Stimulated activated CD4-positive, alpha-beta T cell treated with anti-CD3 and anti-CD28 coated beads, Interleukin-1b, Interleukin-23, amount 100 ng/mL, for 1 hour (primary cell): ENCODE measurements around the gene NMT2.

Source experiments
- DNase-seq, 2 donors: peaks; one replicate each; pipeline ENCODE4 v3.0.0-alpha.2; 2020; ENCODE audit warnings: low read depth in 2 of 2

Gene NMT2

DNA sequence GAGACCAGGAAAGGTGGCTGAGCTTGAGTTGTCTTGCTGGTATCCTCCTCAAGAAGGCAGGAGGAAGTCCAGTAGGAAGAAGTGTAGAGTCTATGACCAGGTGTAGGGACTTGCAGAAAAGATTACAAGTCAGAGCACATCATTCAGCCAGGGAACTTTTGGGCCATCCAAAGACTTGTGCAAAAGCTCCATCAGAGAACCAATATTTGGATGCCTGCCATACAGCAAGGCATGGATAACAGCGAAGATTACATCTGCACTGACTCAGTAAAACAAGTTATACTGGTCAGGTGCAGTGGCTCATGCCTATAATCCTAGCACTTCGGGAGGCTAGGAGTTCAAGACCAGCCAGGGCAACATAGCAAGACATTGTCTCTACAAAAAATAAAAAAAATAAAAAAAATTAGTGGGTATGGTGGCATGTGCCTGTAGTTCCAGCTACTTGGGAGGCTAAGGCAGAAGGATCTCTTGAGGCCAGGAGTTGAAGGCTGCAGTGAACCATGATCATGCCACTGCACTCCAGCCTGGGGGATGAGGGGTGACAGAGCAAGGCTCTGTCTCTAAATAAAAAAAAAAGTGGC lies 13.2 kb upstream of the NMT2 start:
- DNase-seq = no peak

DNA sequence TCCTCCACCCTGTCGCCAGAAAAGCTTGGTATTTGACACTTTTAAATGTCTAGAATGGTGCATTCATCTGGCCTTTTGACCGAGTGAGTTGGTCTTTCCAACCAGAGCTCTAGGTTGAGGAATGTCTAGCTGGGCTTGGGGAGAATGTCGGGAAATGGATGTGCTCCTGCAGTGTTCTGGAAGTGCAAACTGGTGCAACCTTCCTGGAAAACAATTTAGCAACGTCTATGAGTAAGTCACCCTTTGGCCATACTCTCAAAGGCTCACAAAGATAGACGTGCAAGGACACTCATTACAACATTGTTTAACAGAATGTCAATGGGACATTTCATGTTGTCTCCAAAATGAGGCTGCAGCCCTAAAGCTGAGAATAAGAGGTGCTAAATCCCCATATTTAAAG lies 12.2 kb upstream of the NMT2 start:
- no peak for DNase-seq

DNA sequence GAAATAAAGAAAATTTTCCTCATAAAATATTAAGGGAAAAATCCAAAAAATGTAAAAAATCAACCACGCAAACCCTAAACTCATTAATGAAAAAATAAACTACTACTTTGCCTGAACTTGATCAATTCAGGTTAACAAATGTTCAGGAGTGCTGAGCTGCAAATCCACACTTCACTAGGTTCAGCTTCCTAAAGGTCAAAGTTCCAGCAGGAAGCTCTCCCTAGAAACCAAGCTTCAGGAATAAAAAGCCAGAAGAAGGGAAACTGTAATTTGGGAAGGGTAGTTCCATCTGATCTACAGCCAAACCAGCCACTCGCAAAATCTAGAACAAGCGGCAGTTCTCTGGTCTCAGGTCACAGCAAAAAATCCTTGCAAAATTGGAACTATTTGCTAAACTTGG lies 7.8 kb upstream of the NMT2 start:
- no peak for DNase-seq

DNA sequence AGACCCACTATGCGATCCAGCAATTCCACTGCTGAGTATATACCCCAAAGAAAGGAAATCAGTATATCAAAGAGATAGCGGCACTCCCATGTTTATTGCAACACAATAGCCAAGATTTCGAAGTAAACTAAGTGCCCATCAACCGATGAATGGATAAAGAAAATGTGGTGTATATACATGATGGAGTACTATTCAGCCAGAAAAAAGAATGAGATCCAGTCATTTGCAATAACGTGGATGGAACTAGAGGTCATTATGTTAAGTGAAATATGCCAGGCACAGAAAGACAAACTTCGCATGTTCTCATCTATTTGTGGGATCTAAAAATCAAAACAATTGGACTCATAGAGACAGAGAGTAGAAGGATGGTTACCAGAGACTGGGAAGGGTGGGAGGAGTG lies 7.1 kb upstream of the NMT2 start:
- no peak for DNase-seq

DNA sequence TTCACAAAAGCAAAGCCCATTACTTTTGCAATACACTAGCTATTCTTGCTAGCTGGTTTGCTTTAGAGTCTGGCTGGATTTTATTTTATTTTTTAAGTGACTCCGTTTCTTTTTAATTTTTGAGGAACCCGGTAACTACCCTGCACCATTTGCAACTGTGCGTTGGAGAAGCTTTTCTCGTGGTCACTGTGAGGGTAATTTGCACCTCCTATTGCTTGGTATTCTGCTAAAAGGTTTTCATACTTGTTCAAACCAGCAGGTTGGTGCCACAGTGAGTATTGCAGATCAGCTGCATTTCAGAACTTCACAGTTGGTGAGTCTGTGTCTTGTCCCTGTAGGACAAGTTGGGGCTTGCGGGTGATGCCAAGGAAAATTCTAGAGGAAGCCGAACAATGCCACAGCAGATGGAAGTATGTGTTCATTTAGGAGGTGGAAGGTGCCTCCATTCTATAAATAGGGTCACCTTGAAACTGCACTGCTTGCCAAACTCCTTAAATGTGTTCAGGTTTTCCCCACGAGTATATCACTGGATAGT lies 3.9 kb upstream of the NMT2 start:
- DNase-seq = no peak

DNA sequence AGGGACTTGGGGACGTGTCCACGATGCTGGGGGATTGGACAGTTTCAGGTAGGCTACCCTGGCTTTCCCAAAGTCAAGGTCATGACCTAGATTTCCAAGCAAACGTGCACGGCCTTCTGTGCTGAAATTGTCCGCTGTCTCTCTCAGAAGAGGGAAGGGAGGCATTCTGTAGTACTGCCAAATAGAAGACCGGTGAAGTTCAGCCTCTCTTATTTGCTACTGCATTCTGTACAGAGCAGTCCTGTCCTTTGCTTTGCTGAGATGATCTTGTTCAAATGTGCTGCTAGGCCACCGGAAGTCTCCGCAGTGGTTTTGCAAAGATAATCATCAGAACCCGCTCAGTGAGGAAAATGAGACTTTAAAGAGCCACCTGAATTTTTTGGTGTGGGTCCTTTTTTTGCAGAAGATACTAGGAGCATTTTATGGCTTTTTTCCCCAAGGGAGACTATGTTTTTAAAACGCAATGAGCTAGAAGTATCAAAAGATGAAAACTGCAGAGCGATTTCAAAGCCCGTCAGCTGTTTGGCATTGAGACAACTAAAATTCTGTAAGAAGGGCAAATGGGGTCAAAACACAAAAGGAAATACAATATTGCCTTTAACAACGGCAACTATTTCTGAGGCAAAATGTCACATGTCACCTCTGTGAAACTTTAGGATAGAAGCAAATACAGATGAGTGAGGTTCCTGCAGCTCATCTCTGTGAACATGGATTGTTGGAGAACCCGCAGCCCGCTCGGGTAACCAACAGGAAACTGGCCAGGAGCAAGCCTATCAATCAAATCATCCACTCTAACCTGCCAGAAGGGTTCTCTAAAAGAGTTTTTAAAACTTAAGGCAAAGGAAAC lies 1.3 kb upstream of the NMT2 start:
- DNase-seq = no peak

DNA sequence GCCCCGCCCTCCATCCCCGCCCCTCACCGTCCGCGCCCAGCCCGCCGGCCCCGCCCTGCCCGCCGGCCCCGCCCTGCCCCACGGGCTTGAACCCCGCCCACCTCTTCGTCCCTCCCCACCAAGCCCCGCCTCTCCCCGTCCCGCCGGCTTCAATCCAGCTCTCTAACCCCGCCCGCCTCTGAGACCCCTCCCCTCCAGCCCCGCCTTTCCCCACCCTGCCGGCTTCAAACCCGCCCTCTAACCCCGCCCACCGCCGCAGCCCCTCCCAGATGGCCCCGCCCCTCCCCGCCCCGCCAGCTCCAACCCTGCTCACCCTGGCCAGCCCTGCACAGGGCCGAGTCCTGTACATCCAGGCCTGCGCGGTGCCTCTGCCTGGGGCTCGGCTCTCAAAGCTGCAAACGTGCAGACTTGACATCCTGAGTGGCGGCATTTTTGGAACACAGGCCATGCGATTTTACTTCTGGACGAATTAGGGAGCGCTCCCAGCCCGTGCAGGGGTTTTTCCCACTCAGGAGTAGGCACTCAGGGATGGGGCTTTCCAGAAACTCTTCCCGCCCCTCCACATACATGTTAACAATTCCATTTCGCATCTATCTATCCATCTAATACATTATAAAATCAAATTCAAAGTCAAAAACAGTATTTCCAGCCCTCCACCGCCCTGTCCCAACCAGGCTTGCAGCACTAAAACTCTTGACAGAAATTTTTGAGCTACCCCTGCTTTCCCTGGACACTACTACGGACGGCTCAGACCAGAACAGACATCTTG lies 477 bp upstream of the NMT2 start:
- peak; percentile 97 to 98 for DNase-seq

DNA sequence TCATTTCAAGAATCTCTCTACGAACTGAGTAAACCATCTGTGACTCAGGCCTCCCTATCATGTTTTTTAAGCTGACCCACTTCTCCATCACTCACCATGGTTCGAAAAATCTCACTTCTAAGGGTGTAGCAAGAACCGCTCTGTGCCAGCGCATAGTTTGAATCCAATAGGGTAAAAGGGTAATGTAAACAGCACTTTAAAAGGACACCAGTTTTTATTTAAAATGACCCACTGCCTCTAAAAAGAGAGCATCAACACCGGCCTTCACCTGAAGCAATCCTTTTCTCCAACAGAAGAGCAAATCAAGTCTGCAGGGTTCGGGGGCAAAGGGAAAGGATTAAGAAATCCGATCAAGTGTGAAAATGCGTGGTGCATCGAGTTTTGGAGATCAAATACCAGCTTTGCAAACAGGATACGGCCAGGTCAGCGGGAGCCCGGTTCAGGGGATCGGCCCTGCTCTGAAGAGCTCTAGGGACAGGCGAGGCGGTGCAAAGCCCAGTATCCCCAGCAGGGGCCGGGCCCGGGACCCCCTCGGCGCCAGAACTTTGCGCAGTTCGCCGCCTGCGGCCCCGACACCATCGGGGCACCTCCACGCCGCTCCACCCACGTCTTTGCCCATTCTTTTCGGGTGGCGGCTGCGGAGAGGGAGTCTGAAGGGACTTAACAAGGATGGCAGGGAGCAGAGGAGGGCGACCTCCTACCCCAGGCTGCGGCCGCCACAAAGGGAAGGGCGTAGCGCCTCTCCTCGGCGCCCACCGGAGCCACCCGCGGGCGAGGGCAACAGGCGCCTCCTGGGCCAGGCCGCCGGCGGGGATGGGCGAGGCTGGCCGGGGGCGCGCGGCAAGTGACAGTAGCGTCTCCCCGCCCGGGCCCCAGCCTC lies 842 bp downstream of the NMT2 start:
- DNase-seq = peak in 1 of 2 donors; percentile 4

DNA sequence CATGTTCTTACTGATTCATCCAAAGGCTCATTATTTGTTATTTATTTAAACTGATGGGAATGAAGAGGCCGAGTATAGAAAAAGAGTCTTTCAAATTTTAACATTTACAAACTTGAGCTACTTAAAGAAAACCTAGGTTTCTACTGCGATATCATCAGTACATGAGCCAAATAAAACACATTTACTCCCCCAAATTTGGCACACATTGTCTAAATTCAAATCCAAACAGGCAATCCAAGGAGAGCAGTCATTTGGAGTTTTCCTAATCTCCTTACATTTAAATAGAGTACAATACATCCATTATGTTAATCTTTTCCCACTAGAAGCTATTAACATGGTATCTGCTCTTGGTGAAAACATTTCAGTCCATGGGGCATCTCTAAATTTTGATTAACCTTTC lies 2.2 kb downstream of the NMT2 start:
- DNase-seq = no peak

DNA sequence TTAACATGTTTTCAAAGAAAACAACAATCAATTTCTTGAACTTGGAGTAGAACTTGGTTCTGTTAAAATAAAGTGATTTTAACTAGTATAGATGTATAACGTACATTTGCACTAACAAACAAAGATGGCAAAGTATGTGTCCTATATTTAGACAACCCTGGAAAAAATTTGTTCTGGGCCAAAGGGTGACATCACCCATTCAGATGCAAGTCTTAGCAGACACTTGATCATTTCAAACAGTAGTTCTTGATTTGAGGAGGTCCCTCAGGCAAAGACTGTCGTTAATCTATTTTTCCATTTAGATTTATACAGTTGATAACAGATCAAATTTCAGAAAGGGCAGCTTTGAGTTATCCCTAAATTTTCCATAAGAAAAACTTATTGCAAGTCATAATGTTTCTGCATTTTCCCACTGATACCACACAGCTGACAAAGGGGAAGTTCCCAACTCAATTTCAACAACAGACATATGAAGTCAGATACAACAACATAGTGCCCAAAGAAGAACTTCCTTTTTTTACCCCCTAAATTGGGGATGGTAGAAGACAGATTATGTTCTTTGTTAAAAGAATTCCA lies 5.2 kb downstream of the NMT2 start:
- DNase-seq = no peak

DNA sequence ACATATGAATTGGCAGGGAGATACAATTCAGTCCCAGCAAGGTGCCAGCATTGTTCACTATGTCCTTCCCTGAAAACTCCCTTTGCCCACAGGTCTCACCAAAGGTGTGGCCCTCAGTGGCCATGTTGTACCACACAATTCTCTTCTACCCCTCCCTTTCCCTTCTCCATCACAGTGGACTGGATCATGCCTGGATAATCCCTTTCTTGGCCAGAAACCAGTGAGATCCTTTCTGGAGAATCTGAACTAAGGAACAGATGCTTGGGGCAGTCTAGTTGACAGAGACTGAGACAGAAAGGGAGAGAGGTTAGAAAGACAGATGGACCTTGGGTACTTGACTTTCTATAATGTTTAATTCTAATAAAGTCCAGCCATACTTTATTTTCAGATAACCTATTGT lies 9.5 kb downstream of the NMT2 start:
- no peak for DNase-seq

DNA sequence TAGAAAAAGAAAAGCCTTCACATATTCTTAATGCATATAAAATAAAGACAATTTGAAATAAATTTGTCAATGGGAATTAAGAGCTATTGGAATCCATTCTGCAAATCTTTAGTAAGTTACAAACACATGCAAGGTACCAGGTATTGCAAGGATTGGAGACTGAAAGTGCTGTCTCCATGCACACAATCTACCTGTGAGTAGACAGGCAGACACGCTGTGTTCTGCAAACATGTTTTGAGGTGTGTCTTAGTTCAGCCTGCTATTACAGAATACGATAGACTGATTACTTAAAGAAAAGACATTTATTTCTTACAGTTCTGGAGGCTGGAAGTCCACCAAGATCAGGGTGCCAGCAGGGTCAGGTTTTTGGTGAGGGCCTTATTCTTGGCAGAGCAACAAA lies 10.0 kb downstream of the NMT2 start:
- no peak for DNase-seq

DNA sequence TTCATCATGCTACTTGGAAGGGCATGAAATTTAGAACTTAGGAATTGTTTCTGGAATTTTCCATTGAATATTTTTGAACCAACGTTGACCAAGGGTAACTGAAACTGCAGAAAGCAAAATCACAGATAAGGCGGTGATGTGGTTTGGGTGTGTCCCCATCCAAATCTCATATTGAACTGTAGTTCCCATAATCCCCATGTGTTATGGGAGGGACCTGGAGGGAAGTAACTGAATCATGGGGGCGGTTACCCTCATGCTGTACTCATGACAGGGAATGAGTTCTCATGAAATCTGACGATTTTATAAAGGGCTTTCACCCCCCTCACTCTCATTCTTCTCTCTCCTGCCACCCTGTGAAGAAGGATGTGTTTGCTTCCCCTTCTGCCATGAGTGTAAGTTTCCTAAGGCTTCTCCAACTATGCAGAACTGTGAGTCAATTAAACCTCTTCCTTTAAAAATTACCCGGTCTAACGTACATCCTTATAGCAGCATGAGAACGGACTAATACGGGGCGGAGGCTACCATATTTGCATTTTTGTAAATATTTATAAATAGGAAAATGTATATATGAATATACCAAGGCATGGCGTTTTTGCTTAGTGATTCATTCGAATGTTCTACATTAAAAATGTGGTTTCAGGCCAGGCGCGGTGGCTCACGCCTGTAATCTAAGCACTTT lies 12.4 kb downstream of the NMT2 start:
- DNase-seq = no peak

DNA sequence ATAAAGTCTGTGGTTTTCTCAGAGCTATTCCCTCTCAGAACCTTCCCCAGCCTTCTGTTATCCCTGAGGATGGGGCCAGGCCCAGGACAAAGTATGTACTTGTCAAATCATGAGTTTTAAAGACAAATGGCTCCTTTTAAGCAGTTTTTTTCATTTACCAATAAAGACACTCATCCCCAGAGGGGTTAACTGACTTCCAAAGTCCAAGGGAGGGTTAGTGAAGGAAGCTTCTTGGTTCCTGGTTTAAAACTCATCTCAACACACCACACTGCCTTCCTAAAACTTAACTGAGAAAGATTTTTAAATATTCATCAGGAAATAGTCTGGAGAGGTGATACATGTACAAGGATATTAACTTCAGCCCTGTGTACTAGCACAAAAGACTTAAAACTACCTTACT lies 15.9 kb downstream of the NMT2 start:
- no peak for DNase-seq

DNA sequence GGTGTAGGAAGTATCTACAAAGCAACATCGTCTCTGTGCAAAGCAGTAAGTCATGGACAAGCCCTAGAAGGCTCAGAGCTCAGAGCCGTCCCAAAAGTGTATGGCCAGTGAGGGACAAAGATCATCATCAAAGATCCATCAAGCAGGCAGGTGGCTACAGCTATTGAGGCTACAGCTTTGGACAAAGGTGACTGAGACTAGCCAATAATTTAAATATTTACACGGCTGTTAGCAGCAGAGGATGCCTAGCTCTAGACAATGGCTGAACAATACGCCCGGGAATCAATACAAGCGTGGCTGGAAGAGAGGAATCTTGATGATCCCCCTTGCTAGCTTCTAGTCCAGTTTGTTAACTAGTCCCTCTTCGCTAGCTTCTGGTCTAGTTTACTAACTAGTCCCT lies 17.9 kb downstream of the NMT2 start:
- no peak for DNase-seq

DNA sequence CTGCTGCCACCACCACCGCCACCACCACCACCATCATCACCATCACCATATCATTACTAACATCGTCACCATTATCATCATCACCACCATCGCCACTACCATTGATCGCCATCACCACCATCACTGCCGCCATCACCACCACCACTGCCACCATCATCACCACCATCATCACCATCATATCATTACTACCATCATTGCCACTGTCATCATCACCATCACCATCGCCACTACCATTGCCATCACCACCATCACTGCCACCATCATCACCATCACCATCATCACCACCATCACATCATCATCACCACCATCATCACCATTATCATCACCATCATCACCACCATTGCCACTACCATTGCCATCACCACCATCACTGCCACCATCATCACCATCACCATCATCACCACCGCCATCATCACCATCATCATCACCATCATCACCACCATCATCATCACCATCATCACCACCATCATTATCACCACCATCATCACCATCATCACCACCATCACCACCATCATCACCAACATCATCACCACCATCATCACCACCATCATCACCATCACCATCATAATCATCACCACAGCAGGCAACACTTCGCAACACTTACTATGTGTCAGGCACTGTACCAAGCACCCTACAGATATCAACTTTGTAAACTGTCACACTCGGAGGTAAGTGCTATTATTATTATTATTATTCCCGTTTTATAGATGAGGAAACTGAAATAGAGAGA lies 19.3 kb downstream of the NMT2 start:
- no peak for DNase-seq

DNA sequence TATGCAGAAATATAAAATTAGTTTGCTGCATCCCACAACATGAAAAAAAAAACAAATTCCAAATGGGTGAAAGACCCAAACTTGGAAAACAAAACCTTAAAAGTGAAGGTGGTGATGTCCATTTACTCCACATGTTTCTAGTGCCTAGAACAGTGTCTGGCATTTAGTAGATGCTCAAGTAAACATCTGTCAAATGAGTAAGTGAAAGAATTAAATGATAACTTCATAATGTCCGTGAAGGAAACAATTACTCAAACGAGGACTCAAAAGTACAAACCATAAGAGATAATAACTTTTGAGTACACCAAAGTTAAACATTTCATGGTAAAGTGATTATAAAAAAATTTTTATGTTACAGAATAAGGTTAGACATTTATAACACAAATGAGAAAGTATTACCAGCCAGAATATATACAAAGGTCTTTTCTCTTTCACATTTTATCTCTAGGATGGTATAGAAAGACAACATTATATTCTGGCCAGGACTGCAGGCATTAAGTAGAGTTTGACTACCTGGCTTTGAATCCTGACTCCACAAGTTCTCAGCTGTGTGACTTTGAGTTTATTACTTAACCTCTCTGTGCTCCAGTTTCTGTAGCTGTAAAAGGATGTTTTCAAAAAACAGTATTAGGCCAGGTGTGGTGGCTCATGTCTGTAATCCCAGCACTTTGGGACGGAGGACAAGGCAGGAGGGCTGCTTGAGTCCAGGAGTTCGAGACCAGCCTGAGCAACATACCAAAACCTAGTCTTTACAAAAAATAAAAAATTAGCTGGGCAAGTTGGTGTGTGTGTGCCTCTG lies 20.7 kb downstream of the NMT2 start:
- DNase-seq = no peak

DNA sequence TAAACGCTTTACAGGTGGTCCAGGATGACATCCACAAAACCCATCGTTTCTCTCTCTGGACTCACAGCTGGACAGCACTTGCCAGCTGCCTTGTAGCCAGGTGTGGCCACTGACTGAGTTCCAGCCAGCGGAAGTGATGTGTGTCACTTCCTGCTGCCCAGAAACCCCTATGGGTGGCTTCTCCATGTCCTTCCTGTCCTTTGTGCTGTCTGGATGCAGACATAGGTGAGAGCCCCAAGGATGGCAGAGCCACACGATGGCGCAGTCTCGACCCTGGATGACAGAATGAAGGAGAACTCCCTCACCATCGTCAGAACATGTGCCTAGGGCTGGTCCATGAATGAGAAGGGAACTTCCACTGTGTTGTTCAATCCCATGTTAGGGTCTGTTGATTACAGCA lies 22.1 kb downstream of the NMT2 start:
- DNase-seq = no peak

DNA sequence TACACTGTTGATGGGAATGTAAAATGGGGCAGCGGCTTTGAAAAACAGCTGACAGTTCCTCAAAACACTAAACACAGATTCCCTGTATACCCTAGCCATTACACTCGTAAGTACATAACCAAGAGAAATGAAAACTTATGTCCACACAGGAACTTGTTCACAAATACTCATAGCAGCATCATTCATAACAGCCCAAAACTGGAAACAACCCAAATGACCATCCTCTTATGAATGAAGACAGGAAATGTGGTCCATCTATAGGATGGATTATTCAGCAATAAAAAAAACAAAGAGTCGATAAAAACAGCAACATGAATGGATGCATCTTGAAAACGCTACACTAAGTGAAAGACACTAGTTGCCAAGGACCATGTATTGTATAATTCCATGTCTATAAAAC lies 23.7 kb downstream of the NMT2 start:
- DNase-seq = no peak
